GM19463 (cell line): ENCODE data around the gene SMIM1.

Experiments used
- ATAC-seq: cut with Tn5 transposase; IDR thresholded peaks from one replicate; pipeline ENCODE4 v1.9.1; 2021; ENCODE audit warnings: mild to moderate bottlenecking, moderate library complexity; ENCODE audit not compliant: unreplicated experiment

The SMIM1 gene

DNA sequence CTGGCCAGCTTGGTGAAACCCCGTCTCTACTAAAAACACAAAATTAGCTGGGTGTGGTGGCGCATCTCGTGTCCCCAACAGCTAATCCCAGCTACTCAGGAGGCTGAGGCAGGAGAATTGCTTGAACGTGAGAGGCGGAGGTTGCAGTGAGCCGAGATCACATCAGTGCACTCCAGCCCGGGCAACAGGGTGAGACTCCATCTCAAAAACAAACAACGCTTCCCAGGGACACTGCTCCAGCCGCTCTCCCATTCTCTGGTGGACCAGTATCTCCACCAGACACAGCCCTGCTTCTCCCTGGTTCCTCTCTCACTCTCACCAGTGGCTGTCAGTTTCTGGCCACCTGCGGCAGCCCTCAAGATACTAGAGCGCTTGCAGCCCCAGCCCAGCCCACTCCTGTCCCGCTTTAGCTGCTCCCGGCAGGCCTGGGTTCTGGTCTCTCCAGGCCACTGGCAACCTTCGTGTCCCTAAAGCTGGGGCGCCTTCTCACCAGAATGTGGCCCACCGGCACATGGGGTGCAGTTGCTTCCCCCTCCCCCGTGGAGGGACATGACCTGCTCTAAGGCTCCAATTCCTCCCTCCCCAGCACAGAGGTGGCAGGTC, 44.7 kb downstream of the SMIM1 start:
- no peak for ATAC-seq

GRCh38 chr1:3817821-3818597, 45.5 kb downstream of the SMIM1 start:
- no peak for ATAC-seq

DNA sequence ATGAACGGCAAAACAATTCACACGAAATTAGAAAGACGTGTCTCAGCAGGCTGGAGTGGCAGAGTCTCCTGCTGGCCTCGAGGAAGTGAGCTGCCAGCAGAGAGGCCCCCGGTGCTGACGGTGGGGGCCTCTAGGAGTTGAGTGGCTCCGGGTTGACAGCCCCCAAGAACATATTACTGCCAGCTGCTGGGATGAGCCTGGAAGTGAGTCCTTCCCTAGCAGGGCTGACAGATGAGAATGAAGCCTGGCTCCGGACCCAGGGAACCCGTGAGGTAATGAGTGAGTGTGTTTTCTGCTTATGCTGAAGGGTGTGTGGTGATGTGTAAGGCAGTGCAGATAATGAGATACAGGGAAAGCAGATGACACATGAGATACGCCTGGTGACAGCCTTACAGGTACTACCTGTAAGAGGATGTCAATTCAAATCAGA, 47.2 kb downstream of the SMIM1 start:
- no peak for ATAC-seq

GRCh38 chr1:3820316-3820715, 47.8 kb downstream of the SMIM1 start:
- no peak for ATAC-seq

DNA sequence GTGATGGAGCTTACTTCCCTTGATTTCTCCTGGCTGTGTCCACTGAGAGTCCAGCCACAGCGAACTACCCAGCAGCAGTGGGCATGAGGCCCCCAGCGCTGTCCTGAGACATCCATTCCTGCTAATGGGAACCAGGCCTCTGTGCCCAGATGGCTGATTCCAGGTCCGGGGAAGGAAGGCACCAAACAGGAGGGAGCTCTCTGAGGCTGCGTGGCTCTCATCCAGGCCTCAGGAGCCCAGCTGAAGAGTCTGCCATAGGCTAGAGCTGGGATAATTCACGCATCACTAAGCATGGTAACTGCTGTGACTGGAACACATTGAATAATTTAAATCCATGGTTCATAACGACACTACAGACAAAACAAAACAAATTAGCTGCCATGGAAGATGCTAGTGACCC, 48.5 kb downstream of the SMIM1 start:
- ATAC-seq = no peak

- no peak for ATAC-seq
These were observed 48.9 kb downstream of the SMIM1 start for GRCh38 chr1:3821447-3821846.

GRCh38 chr1:3821908-3822307, 49.4 kb downstream of the SMIM1 start:
- ATAC-seq = no peak

- no peak for ATAC-seq
These were observed 49.9 kb downstream of the SMIM1 start for GRCh38 chr1:3822421-3822820.

GRCh38 chr1:3824650-3825049, 52.1 kb downstream of the SMIM1 start:
- ATAC-seq = no peak

- ATAC-seq = no peak
These were observed 52.8 kb downstream of the SMIM1 start for GRCh38 chr1:3825356-3825755.
